Daoy (cell line): Measurements from ENCODE around the gene MIPOL1. TPM values are rescaled to one million over a fixed set of nuclear protein-coding genes. Genes with fewer than 3 reads are reported as not detected.
"Not testable (repeated sequence)": the region's sequence is repeated elsewhere in the genome, so short reads cannot be mapped to it uniquely, and the experiment has no call there.

Source experiments
- DNase-seq: peaks from one replicate; pipeline ENCODE4 v3.0.0-alpha.2; 2015; ENCODE audit warnings: low read depth
- total RNA-seq: library from RNA; depleted of rRNA; stranded (reverse); fragments of >200 nt; shearing (Covaris generic); gene quantifications from 2 replicates; pipeline ENCODE4 v1.2.3, GENCODE V29; 2014

MIPOL1 gene
- total RNA-seq, 1 experiment from 2014 or later, result 16.0 TPM

- no peak for DNase-seq
Measured at GRCh38 chr14:37187294-37187693, 10.4 kb upstream of the MIPOL1 start.

- not testable (repeated sequence) for DNase-seq
Measured at GRCh38 chr14:37187840-37188577, 9.7 kb upstream of the MIPOL1 start.

GRCh38 chr14:37189733-37190132, 8.0 kb upstream of the MIPOL1 start:
- DNase-seq, result not testable (repeated sequence)

- peak; percentile 61 for DNase-seq
Measured at GRCh38 chr14:37194698-37195097, 3.0 kb upstream of the MIPOL1 start.

DNA sequence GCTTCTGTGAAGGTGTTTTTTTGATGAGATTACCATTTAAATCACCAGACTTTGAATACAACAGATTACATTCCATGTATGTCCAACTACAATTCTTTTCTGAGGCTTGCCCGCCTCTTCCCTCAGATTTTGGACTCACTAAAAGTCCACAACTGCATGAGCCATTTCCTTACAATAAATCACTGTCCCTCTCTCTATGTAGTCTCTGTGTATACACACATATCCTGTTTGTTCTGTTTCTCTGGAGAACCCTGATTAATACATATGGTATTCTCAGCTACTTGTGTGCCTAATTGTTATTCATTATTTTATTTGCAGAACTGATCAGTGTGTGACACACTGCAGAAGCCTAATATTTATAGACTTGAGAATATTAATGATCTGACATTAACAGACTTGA, 2.4 kb upstream of the MIPOL1 start:
- DNase-seq, result peak; percentile 67

- peak; percentile 41 for DNase-seq
Measured at GRCh38 chr14:37196604-37197420, 925 bp upstream of the MIPOL1 start.

- DNase-seq, result no peak
Measured at GRCh38 chr14:37198273-37198598, 499 bp downstream of the MIPOL1 start.

DNA sequence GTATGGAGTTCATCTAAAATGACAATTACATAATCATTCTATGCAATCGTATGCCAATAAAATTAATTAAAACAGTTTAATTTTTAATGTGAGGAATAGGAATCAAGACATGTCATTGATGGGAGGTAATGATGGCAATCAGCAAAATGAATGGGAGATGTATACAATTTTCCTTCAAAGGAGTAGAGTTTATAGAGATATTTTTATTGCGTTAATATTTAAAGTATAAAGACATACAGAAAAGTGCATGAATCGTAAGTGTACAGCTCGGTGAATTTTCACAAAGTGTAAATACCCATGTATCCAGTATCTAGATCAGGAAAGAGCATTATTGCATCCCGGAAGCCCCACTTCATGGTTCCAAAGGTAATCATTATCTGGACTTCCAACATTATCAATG, 1.2 kb downstream of the MIPOL1 start:
- no peak for DNase-seq

- DNase-seq, result no peak
Measured at GRCh38 chr14:37201724-37202123, 4.0 kb downstream of the MIPOL1 start.

GRCh38 chr14:37202265-37202664, 4.5 kb downstream of the MIPOL1 start:
- no peak for DNase-seq

DNA sequence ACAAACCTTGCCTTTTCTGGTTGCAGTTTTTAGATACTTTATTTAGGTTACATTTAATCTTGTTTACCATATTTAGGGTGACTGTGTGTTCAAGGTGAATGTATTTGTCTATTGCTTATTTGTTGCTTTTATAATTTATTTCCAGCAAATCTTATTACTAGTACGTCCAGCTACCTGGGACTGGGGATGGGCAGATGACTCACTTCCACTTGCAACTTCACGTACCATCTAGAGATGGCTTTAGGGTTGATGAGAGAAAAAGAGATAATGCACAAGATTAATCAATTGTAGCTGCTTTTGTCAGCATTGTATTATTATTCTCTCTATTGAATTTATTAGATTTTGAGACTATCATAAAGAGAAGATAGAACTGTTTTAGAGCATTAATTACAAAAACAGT, 5.1 kb downstream of the MIPOL1 start:
- DNase-seq, result no peak

DNA sequence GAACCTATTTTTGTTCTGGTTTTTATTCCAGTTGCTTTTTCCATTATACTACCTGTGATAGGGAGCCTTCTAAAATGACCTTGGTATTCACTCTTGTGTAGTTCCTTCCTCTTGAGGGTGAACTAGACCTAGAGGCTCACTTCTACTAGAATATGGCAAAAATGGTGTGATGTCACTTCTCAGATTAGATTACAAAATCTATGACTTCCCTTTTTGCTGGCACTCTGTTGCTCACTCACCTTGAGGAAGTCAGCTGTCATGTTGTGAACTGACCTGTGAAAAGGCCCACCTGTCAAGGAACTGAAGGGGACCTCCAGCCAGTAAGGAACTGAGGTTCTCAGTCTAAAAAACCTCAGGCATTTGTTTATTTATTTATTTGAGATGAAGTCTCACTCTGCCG, 5.7 kb downstream of the MIPOL1 start:
- no peak for DNase-seq

GRCh38 chr14:37205623-37206605, 8.2 kb downstream of the MIPOL1 start:
- DNase-seq, result not testable (repeated sequence)

- not testable (repeated sequence) for DNase-seq
Measured at GRCh38 chr14:37209617-37210016, 11.9 kb downstream of the MIPOL1 start.

DNA sequence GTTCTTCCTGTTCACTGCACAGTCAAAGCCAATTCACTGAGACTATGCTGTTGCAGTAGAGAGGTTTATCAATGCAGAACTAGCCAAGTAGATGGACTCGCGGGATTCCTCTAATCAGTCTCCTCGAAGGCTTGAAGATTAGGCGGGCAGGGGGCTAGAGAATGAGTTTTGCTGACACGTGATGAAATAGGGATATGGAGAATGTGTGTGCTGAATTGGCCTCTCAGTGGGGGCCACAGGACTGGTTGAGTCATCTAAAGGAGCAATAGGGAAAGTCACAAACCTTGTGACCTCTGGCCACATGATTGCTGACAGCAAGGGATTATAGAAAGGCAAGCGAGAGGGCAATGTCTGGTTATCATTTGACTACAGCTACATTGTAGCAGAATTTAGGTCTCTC, 12.7 kb downstream of the MIPOL1 start:
- no peak for DNase-seq

- no peak for DNase-seq
Measured at GRCh38 chr14:37213016-37213415, 15.3 kb downstream of the MIPOL1 start.

DNA sequence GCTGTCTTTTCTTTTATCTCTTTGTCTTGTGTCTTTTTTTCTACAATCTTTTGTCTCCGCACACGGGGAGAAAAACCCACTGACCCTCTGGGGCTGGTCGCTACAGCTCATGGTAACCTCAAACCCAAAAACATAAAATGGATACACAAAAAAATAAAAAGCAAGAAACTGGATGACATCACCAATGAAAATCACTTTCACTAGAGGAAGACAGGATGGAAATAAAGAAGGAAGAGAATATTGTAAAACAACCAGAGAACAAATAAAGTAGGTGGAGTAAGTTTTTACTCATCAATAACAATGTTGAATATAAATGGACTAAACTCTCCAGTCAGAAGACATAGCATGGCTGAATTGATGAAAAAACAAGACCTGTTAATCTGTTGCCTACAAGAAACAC, 17.6 kb downstream of the MIPOL1 start:
- no peak for DNase-seq

DNA sequence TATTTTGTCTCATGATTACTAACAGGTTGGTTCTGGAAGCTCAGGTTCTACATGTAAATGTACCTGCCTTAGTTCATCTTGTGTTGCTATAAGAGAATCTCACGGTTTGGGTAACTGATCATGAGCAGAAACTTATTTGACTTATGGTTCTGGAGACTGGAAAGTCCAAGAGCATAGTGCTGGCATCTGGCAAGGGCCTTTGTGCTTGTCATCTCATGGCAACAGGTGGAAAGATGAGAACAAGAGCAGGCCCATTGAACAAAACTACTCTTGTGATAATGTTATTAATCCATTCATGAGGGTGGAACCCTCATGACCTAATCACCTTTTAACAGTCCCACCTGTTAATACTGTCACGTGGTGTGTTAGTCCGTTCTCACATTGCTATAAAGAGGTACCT, 23.3 kb downstream of the MIPOL1 start:
- DNase-seq, result no peak

DNA sequence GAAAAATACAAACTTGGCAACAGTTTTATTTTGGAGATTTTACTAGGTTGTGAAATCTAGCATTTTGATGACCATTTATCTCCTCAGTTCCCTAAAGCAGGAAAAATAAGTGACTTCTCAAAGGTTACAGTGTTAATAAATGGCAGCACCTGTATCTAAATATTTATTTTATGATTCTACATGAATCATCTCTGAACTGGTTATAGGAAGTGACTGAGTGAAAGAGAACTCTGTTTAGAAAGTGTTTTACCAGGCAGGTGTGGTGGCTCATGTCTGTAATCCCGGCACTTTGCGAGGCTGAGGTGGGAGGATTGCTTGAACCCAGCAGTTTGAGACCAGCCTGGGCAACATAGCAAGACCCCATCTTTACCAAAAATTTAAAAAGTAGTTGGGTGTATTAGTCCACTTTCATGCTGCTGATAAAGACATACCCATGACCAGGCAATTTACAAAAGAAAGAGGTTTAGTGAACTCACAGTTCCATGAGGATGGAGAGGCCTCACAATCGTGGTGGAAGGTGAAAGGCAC, 26.3 kb downstream of the MIPOL1 start:
- no peak for DNase-seq

DNA sequence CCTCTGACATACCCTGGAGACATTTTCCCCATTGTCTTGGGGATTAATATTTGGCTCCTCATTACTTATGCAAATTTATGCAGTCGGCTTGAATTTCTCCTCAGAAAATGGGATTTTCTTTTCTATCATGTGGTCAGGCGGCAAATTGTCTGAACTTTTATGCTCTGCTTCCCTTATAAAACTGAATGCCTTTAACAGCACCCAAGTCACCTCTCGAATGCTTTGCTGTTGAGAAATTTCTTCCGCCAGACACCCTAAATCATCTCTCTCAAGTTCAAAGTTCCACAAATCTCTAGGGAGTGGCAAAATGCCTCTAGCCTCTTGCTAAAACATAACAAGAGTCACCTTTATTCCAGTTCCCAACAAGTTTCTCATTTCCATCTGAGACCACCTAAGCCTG, 27.9 kb downstream of the MIPOL1 start:
- DNase-seq, result not testable (repeated sequence)

DNA sequence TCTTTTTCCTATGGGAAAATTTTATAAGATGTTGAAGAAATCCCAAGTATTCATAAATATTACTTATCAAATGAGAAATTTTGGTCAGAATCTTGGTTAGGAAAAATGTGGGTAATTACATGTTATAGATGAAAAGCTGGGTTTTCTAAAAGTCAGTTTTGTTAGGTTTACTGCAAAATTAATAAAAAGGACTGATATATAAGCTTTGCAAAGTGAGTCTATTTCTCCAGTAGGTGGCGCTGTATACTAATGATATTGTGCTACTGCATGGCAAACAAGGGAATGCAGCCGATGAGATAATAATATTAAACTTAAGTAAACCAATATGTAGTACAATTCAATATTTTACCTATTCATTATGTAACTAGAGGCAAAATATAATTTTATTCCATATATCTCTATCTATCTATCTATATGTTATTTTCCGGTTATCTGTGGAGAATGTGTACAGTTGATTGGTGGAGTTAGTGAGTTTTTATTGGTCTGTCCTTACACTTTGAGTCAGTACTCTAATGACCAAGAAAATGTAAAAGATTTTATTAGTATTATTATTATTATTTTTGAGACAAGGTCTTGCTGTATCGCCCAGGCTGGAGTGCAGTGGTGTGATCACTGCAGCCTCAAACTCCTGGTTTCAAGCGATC, 32.9 kb downstream of the MIPOL1 start:
- DNase-seq, result peak; percentile 47
